Fibroblast of pulmonary artery (primary cell): ENCODE results near the gene GLP2R.
A peak's percentile ranks its signal among the peaks of the same experiment; 100 is the strongest.

Experiments used
- DNase-seq: peaks from one replicate; pipeline ENCODE4 v3.0.0-alpha.2; 2010; ENCODE audit warnings: low read depth
- H3K4me3 ChIP-seq: replicated peaks from 2 replicates; pipeline ENCODE4 v1.5.1; 2011; ENCODE audit warnings: low read depth, mild to moderate bottlenecking, control low read depth, low read length, moderate library complexity
- CTCF ChIP-seq: IDR thresholded peaks from 2 replicates; pipeline ENCODE4 v1.5.1; 2011; ENCODE audit warnings: mild to moderate bottlenecking, control low read depth, low read length, inconsistent platforms; ENCODE audit errors: missing control alignments

The GLP2R gene

GRCh38 chr17:9833922-9834321 is 8.2 kb downstream of the GLP2R start:
- H3K4me3 ChIP-seq: no peak overlapping the region
- no peak for DNase-seq
- no peak for TF ChIP-seq CTCF

GRCh38 chr17:9837551-9838471 is 12.1 kb downstream of the GLP2R start:
- H3K4me3 ChIP-seq: no peak overlapping the region
- no peak for TF ChIP-seq CTCF
- peak; percentile 88 for DNase-seq

- no peak overlapping the region for H3K4me3 ChIP-seq
- TF ChIP-seq CTCF: peak; percentile 4
- no peak for DNase-seq
Measured at GRCh38 chr17:9839433-9839832, 13.7 kb downstream of the GLP2R start.

DNA sequence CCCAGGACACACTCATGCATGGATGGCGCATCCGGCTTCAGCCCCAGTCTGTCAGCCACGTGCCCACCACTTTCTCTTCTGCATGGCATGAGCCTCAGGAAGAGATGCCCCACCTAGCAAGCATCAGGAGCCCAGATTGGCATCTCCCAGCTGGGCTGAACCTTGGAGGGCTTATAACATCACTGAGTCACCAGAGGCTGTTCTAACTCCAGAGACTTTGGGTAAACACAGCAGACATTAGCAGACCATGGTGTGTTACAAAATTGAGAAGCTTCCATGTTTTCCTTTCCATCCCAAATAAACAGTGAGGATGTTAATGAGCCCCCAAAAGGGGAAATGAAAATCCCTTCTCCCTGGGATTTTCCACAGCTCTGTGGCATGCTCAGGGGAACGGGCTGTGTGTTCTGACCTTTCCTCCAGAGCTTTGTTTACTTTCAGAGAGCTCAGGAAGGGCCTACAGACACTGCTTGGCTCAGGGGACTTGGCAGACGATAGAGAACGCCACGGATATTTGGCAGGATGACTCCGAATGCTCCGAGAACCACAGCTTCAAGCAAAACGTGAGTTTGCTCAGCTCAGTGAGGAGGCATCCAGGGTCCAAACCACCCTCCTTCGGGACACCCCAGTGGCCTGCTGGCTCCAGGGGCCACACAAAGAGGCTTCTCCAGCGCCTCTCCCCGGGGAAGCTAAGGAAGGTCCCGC is 16.5 kb downstream of the GLP2R start:
- no peak for TF ChIP-seq CTCF
- H3K4me3 ChIP-seq: no peak overlapping the region
- DNase-seq: peak; percentile 61

DNA sequence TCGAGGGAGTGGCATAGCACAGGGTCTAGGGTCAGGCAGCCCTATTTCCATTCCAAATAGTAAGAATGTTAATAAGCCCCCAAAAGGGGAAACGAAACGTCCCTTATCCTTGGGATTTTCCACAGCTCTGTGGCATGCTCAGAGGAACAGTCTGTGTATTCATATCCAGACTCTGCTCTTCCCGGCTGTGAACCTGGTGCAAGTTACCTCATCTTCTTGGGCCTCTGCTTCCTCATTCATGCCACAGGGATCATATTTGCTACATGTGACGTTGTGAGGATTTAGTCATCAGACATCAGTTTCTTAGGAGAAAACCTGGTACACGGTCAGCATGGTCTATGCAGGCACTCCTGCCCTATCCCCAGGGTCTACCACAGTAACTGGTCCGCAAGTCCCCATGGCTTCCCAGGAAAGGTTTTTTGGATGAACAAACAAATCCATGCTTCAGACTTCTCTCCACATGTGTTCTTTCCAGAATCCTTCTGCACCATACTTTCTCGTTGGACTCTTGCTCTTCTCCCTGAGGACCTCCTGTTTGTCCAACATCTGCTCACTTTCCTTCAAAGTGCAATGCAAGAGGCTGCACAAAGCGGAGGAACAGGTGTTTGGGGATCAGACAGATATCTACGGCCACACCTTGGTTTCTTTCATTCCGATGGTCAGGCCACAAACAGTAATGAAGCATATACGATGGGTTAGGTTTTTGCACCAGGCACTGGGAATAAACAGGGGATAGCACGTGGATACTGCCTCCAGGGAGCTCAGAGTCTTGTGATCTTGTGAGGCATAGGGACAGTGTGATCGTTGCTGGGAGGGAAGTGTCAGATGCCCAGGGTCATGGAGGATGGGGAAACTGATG is 17.7 kb downstream of the GLP2R start:
- H3K4me3 ChIP-seq: no peak overlapping the region
- no peak for TF ChIP-seq CTCF
- no peak for DNase-seq

- TF ChIP-seq CTCF: no peak
- no peak overlapping the region for H3K4me3 ChIP-seq
Measured at GRCh38 chr17:9844153-9844552, 18.4 kb downstream of the GLP2R start.

More at GRCh38 chr17:9844153-9844552, 18.4 kb downstream of the GLP2R start:
- DNase-seq: no peak
